GM21515 (cell line): Measurements from ENCODE around the gene CSNK1G3.

Experiments used
- ATAC-seq: cut with Tn5 transposase; IDR thresholded peaks from one replicate; pipeline ENCODE4 v1.9.1; 2021; ENCODE audit not compliant: unreplicated experiment

Gene CSNK1G3

GRCh38 chr5:123557907-123558306 is 45.9 kb downstream of the CSNK1G3 start:
- no peak for ATAC-seq

GRCh38 chr5:123558762-123559433 is 46.9 kb downstream of the CSNK1G3 start:
- ATAC-seq, result no peak

GRCh38 chr5:123559434-123559775 is 47.4 kb downstream of the CSNK1G3 start:
- no peak for ATAC-seq

- ATAC-seq, result no peak
Observed at GRCh38 chr5:123561230-123561629, 49.3 kb downstream of the CSNK1G3 start.

- no peak for ATAC-seq
Observed at GRCh38 chr5:123571927-123572326, 60.0 kb downstream of the CSNK1G3 start.

- ATAC-seq, result no peak
Observed at GRCh38 chr5:123578390-123578789, 66.4 kb downstream of the CSNK1G3 start.

- no peak for ATAC-seq
Observed at GRCh38 chr5:123579410-123579809, 67.4 kb downstream of the CSNK1G3 start.

- no peak for ATAC-seq
Observed at GRCh38 chr5:123582550-123583285, 70.7 kb downstream of the CSNK1G3 start.

GRCh38 chr5:123585871-123586270 is 73.9 kb downstream of the CSNK1G3 start:
- no peak for ATAC-seq

- ATAC-seq, result no peak
Observed at GRCh38 chr5:123594434-123594833, 82.5 kb downstream of the CSNK1G3 start.

- ATAC-seq, result no peak
Observed at GRCh38 chr5:123597018-123597417, 85.0 kb downstream of the CSNK1G3 start.

GRCh38 chr5:123598028-123598689 is 86.2 kb downstream of the CSNK1G3 start:
- ATAC-seq, result no peak

- ATAC-seq, result no peak
Observed at GRCh38 chr5:123599171-123599570, 87.2 kb downstream of the CSNK1G3 start.

GRCh38 chr5:123601610-123602009 is 89.6 kb downstream of the CSNK1G3 start:
- ATAC-seq, result no peak

- no peak for ATAC-seq
Observed at GRCh38 chr5:123605822-123606221, 93.8 kb downstream of the CSNK1G3 start.

GRCh38 chr5:123610209-123610608 is 98.2 kb downstream of the CSNK1G3 start:
- no peak for ATAC-seq

- ATAC-seq, result peak; percentile 73
Observed at GRCh38 chr5:123610665-123611405, 98.9 kb downstream of the CSNK1G3 start.

GRCh38 chr5:123611406-123611709 is 99.4 kb downstream of the CSNK1G3 start:
- ATAC-seq, result no peak

GRCh38 chr5:123617561-123617960 is 105.6 kb downstream of the CSNK1G3 start:
- ATAC-seq, result no peak

- no peak for ATAC-seq
Observed at GRCh38 chr5:123626051-123626450, 114.1 kb downstream of the CSNK1G3 start.

- ATAC-seq, result no peak
Observed at GRCh38 chr5:123628860-123629544, 117.0 kb downstream of the CSNK1G3 start.
